Activated naive CD8-positive, alpha-beta T cell treated with anti-CD3 and anti-CD28 coated beads, Interleukin-2, amount 50 U/mL, for 16 hours (primary cell): ENCODE data around the gene HOXA10.

Source experiments
- DNase-seq: peaks from one replicate; pipeline ENCODE4 v3.0.0-alpha.2; 2020; ENCODE audit warnings: low read depth, low spot score

HOXA10 gene

DNA sequence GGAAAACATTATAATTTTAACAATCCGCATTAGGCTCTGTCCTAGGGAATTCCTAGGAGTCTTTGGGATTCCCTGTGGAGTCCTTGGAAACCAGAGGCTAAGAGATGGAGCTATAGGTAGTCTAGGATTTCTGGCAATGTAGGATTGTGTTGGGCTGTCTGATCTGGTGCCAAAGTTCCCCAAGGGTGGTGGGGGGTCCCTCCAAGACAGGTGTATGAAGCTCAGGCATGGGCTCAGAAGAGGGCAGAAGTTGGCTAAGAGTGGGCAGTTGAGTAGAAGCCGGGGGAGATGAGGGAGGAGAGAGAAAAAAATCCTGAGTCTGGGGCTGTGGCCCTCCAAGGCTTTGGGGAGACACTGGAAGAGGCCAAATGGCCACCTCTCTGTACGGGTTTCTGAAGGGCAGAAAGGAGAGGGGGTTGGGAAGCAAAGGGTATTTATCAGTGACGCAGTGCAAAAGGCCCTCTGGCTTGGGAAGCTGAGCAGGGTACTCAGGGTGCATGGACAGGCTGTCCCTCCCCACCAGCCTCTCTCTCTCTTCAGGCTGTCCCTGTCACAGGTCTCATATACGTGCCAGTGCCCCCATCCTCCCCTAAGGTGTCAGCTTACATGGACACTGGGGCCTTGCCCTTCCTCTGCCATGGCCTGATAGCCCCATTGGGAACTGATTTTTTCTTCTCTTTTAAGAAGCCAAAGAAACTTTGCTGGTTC is 27.5 kb downstream of the HOXA10 start:
- DNase-seq, result no peak

DNA sequence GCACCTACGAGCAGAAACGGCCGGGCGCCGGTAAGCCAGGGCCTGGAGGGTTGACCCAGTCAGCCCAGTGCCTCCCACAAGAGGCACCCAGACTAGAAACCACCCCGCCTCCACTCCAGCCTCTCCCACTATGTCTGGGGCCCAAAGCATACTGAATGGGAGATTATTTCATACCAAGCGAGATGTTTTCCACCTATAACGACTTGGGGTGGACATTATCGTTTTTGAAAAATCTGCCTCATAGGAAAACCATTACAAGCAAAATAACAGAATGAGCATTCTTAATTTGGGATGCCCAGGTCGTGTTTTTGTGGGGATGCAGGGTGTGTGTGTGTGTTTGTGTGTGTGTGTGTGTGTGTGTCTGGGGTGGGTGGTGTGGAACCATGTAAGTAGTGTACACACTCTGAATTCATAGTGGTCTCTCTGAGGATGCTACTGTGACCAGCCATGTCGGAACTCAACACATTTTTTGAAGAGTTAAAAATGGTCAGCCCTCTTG is 28.2 kb downstream of the HOXA10 start:
- DNase-seq, result no peak

GRCh38 chr7:27145165-27145913 is 28.8 kb downstream of the HOXA10 start:
- DNase-seq, result no peak

DNA sequence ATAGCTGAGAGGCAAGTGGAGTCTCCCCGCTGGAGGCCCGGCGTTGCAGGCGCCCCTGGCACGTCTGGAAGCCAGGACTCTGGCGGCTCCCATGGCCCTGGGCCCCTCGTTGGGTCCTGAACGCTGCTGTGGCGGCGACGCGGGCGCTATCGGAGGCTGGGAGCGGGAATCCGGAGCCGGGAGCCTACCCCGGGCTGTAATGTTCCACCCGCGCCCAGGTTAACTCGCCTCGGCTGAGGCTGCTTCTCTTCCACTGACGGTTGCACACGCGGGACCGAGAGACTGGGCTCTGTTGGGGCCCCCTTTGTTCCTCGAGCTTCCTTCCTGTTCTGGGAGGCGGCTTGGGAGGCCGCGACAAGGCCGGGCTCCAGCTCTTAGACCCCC is 29.3 kb downstream of the HOXA10 start:
- no peak for DNase-seq

- no peak for DNase-seq
These were observed 30.0 kb downstream of the HOXA10 start for GRCh38 chr7:27143950-27144780.

- no peak for DNase-seq
These were observed 30.8 kb downstream of the HOXA10 start, which contains the start of gene HOXA5 for GRCh38 chr7:27143023-27143949. HOXA5 (minus strand) TSS chr7:27143681; CDS start chr7:27143607, 74 bp downstream.

DNA sequence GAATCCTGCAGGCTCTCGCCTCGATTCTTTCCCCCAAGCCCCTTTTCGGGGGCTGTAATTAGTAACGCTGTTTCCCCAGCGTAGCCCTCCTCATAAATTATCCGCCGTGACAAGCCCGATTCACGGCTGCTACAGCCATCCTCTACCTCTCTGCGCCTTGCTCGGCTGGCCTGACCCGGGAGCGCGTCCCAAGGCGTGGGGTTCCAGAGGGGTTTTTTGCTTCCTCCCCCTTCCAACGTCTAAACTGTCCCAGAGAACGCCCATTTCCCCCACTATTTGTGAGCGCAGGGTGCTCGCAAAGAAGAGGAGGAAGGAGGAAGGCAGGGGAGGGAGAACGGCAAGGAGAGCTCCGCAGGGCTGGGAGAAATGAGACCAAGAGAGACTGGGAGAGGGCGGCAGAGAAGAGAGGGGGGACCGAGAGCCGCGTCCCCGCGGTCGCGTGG is 31.5 kb downstream of the HOXA10 start:
- no peak for DNase-seq

DNA sequence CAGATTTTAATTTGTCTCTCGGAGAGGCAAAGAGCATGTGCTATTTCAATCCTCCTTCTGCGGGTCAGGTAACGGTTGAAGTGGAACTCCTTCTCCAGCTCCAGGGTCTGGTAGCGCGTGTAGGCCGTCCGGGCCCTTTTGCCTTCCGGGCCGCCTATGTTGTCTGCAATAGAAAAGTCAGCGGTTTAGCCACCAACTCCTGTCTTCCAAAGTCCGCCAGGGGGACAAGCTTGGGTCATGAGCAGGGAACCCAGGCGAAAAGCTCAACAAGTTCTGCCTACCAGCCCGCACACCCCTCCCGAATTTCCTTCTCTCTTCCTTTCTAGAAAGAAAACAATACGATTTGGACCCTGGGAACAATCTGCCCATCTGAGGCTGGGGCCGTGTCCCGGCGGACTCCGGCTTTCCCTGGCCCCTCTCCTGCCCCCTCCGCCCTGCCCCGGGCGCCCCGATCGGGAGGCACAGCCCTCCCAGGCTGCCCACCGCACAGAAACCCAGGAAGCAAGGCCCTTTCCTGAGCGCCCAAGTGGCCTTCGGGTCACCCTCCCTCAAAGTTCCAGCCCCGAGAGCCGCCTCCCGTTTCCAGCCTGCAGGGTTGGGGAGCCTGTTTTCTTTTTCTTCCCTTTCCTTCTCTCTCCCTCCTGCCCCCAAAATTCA is 32.1 kb downstream of the HOXA10 start:
- no peak for DNase-seq

GRCh38 chr7:27141137-27141922 is 32.8 kb downstream of the HOXA10 start:
- no peak for DNase-seq

DNA sequence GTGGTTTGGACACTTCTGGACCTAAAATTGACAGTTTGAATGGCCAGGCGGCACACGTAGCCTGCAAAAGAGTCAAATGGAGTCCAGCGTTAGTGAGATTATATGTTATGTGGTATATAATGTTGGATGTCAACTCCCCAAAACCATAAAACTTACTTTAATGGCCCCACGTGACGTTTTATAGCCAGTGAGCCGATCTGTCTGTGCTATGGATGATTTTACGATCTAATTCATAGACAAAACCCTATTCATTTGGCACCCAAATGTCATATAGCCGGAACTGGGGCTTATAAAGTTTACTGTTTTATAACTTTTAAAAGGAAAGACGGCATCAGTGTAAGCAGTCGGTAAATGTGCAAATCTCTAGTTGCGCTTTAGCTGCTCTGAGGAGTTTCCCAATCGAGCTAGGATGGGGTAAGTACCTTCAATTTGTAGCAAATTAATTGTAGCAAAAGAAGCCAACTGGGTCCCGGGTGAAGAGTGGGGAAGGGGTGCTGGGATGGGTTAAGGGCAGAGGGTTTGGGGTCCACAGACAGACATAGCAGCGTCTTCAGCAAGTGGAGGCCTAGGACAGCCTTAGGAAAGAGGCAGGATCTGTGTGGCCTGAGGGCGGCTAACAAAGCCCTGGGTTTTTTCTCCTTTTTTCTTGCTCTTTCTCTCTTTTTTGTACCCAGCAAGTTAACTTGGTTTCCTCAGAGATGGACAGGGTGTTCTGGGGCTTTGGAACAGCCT is 33.8 kb downstream of the HOXA10 start:
- DNase-seq, result no peak

- DNase-seq, result no peak
These were observed 34.6 kb downstream of the HOXA10 start for GRCh38 chr7:27139334-27140125.

DNA sequence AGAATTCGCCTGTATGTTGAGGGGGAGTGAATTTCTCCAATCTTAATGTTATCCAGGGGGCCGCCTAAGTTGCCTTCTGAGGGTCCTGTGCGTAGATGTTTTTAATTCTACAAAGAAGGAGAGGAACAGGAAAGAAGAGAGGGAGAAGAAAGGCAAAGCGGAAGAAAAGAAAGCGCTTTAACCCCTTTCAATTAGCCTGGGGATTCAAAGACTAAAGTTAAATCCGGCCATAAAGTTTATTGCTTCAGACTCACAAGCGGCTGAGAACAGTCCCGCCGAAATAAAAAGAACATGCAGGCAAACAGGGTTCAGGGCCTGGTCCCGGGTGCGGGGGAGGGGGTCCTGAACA is 35.2 kb downstream of the HOXA10 start:
- no peak for DNase-seq

DNA sequence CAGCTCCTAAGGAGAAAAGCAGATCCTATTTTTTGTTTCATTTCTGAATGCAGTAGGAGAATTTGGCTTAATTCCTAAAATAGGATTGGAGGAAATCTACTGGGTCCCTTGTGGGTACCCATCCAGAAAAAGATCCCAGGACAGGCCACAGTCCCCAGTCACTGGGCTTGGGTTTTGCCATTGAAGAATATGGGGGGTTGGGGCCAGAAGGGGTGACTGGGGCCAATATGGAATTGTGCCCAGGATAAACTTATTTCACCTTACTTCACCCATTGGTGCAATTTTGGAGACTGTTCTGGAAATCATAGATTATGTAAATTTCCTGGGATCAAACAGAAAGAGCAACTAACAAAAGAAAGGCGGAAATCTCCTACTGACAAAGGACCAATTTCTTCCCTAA is 35.6 kb downstream of the HOXA10 start:
- no peak for DNase-seq

GRCh38 chr7:27137640-27138315 is 36.3 kb downstream of the HOXA10 start:
- no peak for DNase-seq

- no peak for DNase-seq
These were observed 39.7 kb downstream of the HOXA10 start for GRCh38 chr7:27134392-27134791.

GRCh38 chr7:27133409-27134231 is 40.5 kb downstream of the HOXA10 start:
- DNase-seq, result no peak

DNA sequence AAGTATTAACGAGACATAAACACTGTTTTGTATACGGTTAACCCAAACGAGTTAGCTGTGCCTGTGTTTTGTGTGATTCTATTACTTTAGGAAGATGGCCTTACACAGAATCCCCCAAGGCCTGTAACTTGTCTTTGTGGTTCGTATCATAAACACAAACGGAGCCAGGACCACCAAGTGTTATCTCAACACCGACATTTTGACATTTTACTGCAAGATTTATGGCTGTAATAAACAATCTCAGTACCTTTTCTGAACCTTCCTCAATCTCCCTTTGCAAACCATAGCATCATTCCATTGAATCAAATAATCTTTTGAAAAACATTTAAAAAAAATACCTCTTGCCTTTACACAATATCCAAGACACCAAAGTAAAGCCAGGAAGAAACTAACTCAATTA is 41.1 kb downstream of the HOXA10 start:
- DNase-seq, result no peak
